ENCODE measurements around the gene RND1.

DNA sequence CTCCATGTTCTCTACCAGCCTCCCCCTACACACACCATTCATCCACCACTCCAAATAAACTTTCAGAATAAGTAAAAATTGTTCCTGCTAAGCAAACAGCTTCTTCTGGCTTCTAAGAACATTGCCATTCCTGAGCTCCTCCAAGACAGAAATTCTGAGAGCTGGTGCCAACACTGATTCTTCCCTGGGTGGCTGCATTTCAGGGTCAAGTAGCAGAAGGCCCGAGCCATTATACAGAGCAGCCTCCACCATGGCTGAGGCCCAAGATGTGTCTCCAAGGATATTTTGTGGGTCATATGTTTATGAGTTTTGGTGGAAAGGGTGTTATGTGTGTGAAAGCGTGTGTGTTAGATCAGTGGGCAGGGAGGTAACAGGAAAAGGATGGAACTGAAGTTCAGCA is 3.5 kb upstream of the RND1 start:
- TF ChIP-seq, protein P1, sequence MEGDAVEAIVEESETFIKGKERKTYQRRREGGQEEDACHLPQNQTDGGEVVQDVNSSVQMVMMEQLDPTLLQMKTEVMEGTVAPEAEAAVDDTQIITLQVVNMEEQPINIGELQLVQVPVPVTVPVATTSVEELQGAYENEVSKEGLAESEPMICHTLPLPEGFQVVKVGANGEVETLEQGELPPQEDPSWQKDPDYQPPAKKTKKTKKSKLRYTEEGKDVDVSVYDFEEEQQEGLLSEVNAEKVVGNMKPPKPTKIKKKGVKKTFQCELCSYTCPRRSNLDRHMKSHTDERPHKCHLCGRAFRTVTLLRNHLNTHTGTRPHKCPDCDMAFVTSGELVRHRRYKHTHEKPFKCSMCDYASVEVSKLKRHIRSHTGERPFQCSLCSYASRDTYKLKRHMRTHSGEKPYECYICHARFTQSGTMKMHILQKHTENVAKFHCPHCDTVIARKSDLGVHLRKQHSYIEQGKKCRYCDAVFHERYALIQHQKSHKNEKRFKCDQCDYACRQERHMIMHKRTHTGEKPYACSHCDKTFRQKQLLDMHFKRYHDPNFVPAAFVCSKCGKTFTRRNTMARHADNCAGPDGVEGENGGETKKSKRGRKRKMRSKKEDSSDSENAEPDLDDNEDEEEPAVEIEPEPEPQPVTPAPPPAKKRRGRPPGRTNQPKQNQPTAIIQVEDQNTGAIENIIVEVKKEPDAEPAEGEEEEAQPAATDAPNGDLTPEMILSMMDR (IDR thresholded peaks at IDR 0.05; ENCODE audit: insufficient read depth, low read depth, low read length), result no peak
- TF ChIP-seq EZH2 (IDR thresholded peaks at IDR 0.05; ENCODE audit: insufficient read depth, low read length), result no peak

Data from astrocyte (in vitro differentiated cells and primary cell).